ENCODE data around the gene ARID1A.
"Not testable (repeated sequence)": the region's sequence is repeated elsewhere in the genome, so short reads cannot be mapped to it uniquely, and the experiment has no call there.

- not testable (repeated sequence) for TF ChIP-seq CTCF (conservative IDR thresholded peaks at IDR 0.05 in 1 of 2, IDR thresholded peaks at IDR 0.05 in 1 of 2; ENCODE audit: extremely low read depth in 1 of 2, insufficient read depth in 1 of 2, low read depth in 1 of 2, low read length in 2 of 2); EZH2 (IDR thresholded peaks at IDR 0.05; ENCODE audit: borderline replicate concordance, low read length)
Measured at GRCh38 chr1:26725904-26726303, 30.1 kb downstream of the ARID1A start.
